Measurements from ENCODE around the gene EVX1.

- no peak for TF ChIP-seq POLR2A (IDR thresholded peaks at IDR 0.05)
- TF ChIP-seq, protein P1, sequence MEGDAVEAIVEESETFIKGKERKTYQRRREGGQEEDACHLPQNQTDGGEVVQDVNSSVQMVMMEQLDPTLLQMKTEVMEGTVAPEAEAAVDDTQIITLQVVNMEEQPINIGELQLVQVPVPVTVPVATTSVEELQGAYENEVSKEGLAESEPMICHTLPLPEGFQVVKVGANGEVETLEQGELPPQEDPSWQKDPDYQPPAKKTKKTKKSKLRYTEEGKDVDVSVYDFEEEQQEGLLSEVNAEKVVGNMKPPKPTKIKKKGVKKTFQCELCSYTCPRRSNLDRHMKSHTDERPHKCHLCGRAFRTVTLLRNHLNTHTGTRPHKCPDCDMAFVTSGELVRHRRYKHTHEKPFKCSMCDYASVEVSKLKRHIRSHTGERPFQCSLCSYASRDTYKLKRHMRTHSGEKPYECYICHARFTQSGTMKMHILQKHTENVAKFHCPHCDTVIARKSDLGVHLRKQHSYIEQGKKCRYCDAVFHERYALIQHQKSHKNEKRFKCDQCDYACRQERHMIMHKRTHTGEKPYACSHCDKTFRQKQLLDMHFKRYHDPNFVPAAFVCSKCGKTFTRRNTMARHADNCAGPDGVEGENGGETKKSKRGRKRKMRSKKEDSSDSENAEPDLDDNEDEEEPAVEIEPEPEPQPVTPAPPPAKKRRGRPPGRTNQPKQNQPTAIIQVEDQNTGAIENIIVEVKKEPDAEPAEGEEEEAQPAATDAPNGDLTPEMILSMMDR (IDR thresholded peaks at IDR 0.05) = no peak
Measured at GRCh38 chr7:27244488-27245123, 2.0 kb downstream of the EVX1 start.
